HG03521 (cell line): ENCODE results near the gene C5orf58.
A peak's percentile ranks its signal among the peaks of the same experiment; 100 is the strongest.

ENCODE experiments used
- ATAC-seq: cut with Tn5 transposase; IDR thresholded peaks from one replicate; pipeline ENCODE4 v1.9.1; 2021; ENCODE audit warnings: mild to moderate bottlenecking, moderate library complexity; ENCODE audit not compliant: unreplicated experiment

Gene C5orf58

GRCh38 chr5:170232786-170233185 is at the start of gene C5orf58:
C5orf58 (plus strand) TSS chr5:170232985; CDS start chr5:170234977, 1,992 bp downstream.
- ATAC-seq: no peak

GRCh38 chr5:170183816-170184687 is 48.7 kb upstream of the C5orf58 start:
- peak; percentile 62 for ATAC-seq

- ATAC-seq: no peak
Measured at GRCh38 chr5:170184737-170185136, 48.0 kb upstream of the C5orf58 start.

- no peak for ATAC-seq
Measured at GRCh38 chr5:170186156-170186555, 46.6 kb upstream of the C5orf58 start.

GRCh38 chr5:170186856-170187255 is 45.9 kb upstream of the C5orf58 start:
- ATAC-seq: no peak

GRCh38 chr5:170190436-170191134 is 42.2 kb upstream of the C5orf58 start:
- ATAC-seq: no peak

GRCh38 chr5:170192829-170193228 is 40.0 kb upstream of the C5orf58 start:
- no peak for ATAC-seq

- no peak for ATAC-seq
Measured at GRCh38 chr5:170195961-170196360, 36.8 kb upstream of the C5orf58 start.

- ATAC-seq: no peak
Measured at GRCh38 chr5:170200876-170201275, 31.9 kb upstream of the C5orf58 start.

GRCh38 chr5:170201311-170201710 is 31.5 kb upstream of the C5orf58 start:
- no peak for ATAC-seq

GRCh38 chr5:170202117-170202516 is 30.7 kb upstream of the C5orf58 start:
- ATAC-seq: no peak

GRCh38 chr5:170204202-170204601 is 28.6 kb upstream of the C5orf58 start:
- no peak for ATAC-seq

- ATAC-seq: no peak
Measured at GRCh38 chr5:170206216-170206615, 26.6 kb upstream of the C5orf58 start.

GRCh38 chr5:170206958-170207357 is 25.8 kb upstream of the C5orf58 start:
- ATAC-seq: no peak

GRCh38 chr5:170211575-170212334 is 21.0 kb upstream of the C5orf58 start:
- no peak for ATAC-seq

- ATAC-seq: no peak
Measured at GRCh38 chr5:170216257-170216864, 16.4 kb upstream of the C5orf58 start.

GRCh38 chr5:170217831-170218230 is 15.0 kb upstream of the C5orf58 start:
- ATAC-seq: no peak

- ATAC-seq: no peak
Measured at GRCh38 chr5:170218726-170219125, 14.1 kb upstream of the C5orf58 start.

GRCh38 chr5:170219615-170220014 is 13.2 kb upstream of the C5orf58 start:
- no peak for ATAC-seq

- ATAC-seq: no peak
Measured at GRCh38 chr5:170220191-170220590, 12.6 kb upstream of the C5orf58 start.

- ATAC-seq: no peak
Measured at GRCh38 chr5:170221327-170221741, 11.5 kb upstream of the C5orf58 start.
